Endodermal cell (in vitro differentiated cells): ENCODE measurements around the gene FGF16. TPM values are rescaled to one million over a fixed set of nuclear protein-coding genes. Genes with fewer than 3 reads are reported as not detected.

Experiments used
- DNase-seq: peaks from one replicate; pipeline ENCODE4 v3.0.0-alpha.2; 2017
- H3K27ac ChIP-seq: 2 replicates; pipeline ENCODE4 v1.5.1; 2013; ENCODE audit warnings: mild to moderate bottlenecking, low read depth, low read length, moderate library complexity
- H3K27me3 ChIP-seq: 2 replicates; pipeline ENCODE4 v1.6.1; 2013; ENCODE audit warnings: mild to moderate bottlenecking, low read length, moderate library complexity; ENCODE audit not compliant: insufficient read depth, control insufficient read depth, poor library complexity, severe bottlenecking
- H3K36me3 ChIP-seq: 2 replicates; pipeline ENCODE4 v1.7.0; 2013; ENCODE audit warnings: mild to moderate bottlenecking, low read length, moderate library complexity; ENCODE audit not compliant: control insufficient read depth, insufficient read depth
- H3K4me1 ChIP-seq: one replicate; pipeline ENCODE4 v1.7.0; 2013; ENCODE audit warnings: low read length; ENCODE audit not compliant: control insufficient read depth, insufficient read depth
- H3K4me3 ChIP-seq: 2 replicates; pipeline ENCODE4 v1.5.1; 2013; ENCODE audit warnings: mild to moderate bottlenecking, low read length, moderate library complexity
- H3K9ac ChIP-seq: 2 replicates; pipeline ENCODE4 v1.6.1; 2013; ENCODE audit warnings: mild to moderate bottlenecking, low read length, moderate library complexity; ENCODE audit not compliant: poor library complexity, severe bottlenecking; ENCODE audit errors: extremely low read depth
- H3K9me3 ChIP-seq: 2 replicates; pipeline ENCODE4 v1.6.1; 2013; ENCODE audit warnings: mild to moderate bottlenecking, low read length, moderate library complexity; ENCODE audit not compliant: control insufficient read depth
- H3K27ac Mint-ChIP-seq: 2 replicates; pipeline ENCODE4 v1.8.0; 2020; ENCODE audit warnings: mixed read lengths
- H3K27me3 Mint-ChIP-seq: 2 replicates; pipeline ENCODE4 v1.8.0; 2021; ENCODE audit warnings: mild to moderate bottlenecking, mixed read lengths; ENCODE audit not compliant: insufficient read depth
- H3K36me3 Mint-ChIP-seq: 2 replicates; pipeline ENCODE4 v1.8.0; 2020; ENCODE audit warnings: low read depth, mixed read lengths
- H3K4me1 Mint-ChIP-seq: 2 replicates; pipeline ENCODE4 v1.8.0; 2020; ENCODE audit warnings: mixed read lengths
- H3K4me3 Mint-ChIP-seq: 2 replicates; pipeline ENCODE4 v1.8.0; 2020; ENCODE audit warnings: mild to moderate bottlenecking, moderate library complexity, mixed read lengths
- H3K9me3 Mint-ChIP-seq: 2 replicates; pipeline ENCODE4 v1.8.0; 2020; ENCODE audit warnings: mild to moderate bottlenecking, mixed read lengths
- CTCF ChIP-seq: fragments of 200-600 bp; sonication (generic); conservative IDR thresholded peaks from 2 replicates; pipeline ENCODE4 v1.5.0; 2021; ENCODE audit warnings: antibody characterized with exemption, mild to moderate bottlenecking
- WGBS, 2 experiments: methylation state at CpG; one replicate each; pipeline versions ENCODE4 v1.1.5 to v1.1.7; 2013; ENCODE audit warnings: missing lambda C conversion rate in 2 of 2, mixed read lengths in 1 of 2; ENCODE audit not compliant: insufficient coverage in 1 of 2, insufficient read length in 1 of 2; 5-methylcytosine and 5-hydroxymethylcytosine counted together
- total RNA-seq, 2 donors: library from RNA; stranded (reverse); fragmentation: NEBNext Ultra II Directional in 1 of 2; extraction: Animal tissue kit (Norgen Biotek cat#: 25700) in 1 of 2; gene quantifications; 2 replicates in 1 of 2; 3 replicates in 1 of 2; pipeline ENCODE4 v1.2.1, GENCODE V29; 2021

Gene FGF16
- total RNA-seq, 2 donors from 2014 or later: 0.27 to 2.6 TPM

- no peak for TF ChIP-seq CTCF
- Mint-ChIP-seq H3K36me3 (peaks cover 2% of the 10 kb centered on the region), H3K4me3 (no peak overlapping the region), H3K4me1 (peaks cover 9% of the 10 kb centered on the region), H3K9me3 (peaks cover 52% of the 10 kb centered on the region), H3K27ac (no peak overlapping the region), H3K27me3 (peaks cover 21% of the 10 kb centered on the region)
- Histone ChIP-seq H3K4me1 (no peaks in the 10 kb centered on the region), H3K27ac (no peak overlapping the region), H3K9me3 (no peaks in the 10 kb centered on the region), H3K27me3 (peaks cover 25% of the 10 kb centered on the region), H3K36me3 (no peaks in the 10 kb centered on the region), H3K9ac (no peak overlapping the region), H3K4me3 (no peak overlapping the region)
- no peak for DNase-seq
- 95% methylated on average over 1 of the region's 1 CpG; no CpG with 5 or more reads in 1 of the 2 experiments for WGBS, 2 experiments
These were observed 3.8 kb downstream of the FGF16 start for GRCh38 chrX:77450996-77451395.

- peak; percentile 31 for TF ChIP-seq CTCF
- Mint-ChIP-seq H3K4me1 (peaks cover 9% of the 10 kb centered on the region), H3K27me3 (peaks cover 8% of the 10 kb centered on the region), H3K4me3 (no peak overlapping the region), H3K9me3 (peaks cover 48% of the 10 kb centered on the region), H3K36me3 (peaks cover 2% of the 10 kb centered on the region), H3K27ac (no peak overlapping the region)
- Histone ChIP-seq H3K9ac (no peak overlapping the region), H3K27ac (no peak overlapping the region), H3K27me3 (peaks cover 5% of the 10 kb centered on the region), H3K9me3 (no peaks in the 10 kb centered on the region), H3K36me3 (no peaks in the 10 kb centered on the region), H3K4me3 (no peak overlapping the region), H3K4me1 (no peaks in the 10 kb centered on the region)
- 81 to 100% methylated on average over 1 to 2 of the region's 2 CpGs for WGBS, 2 experiments
- DNase-seq: no peak
These were observed 6.0 kb downstream of the FGF16 start for GRCh38 chrX:77453190-77453589.

- Mint-ChIP-seq H3K27me3 (no peaks in the 10 kb centered on the region), H3K27ac (no peak overlapping the region), H3K4me3 (no peak overlapping the region), H3K36me3 (peaks cover 2% of the 10 kb centered on the region), H3K9me3 (peaks cover 41% of the 10 kb centered on the region), H3K4me1 (peaks cover 5% of the 10 kb centered on the region)
- H3K27ac ChIP-seq: no peak overlapping the region
- H3K27me3 ChIP-seq: no peaks in the 10 kb centered on the region
- no peak overlapping the region for H3K4me3 ChIP-seq
- no peaks in the 10 kb centered on the region for H3K36me3 ChIP-seq
- TF ChIP-seq CTCF: no peak
- no peak for DNase-seq
- no peaks in the 10 kb centered on the region for H3K4me1 ChIP-seq
- no peaks in the 10 kb centered on the region for H3K9me3 ChIP-seq
- no peak overlapping the region for H3K9ac ChIP-seq
- 94 to 100% methylated on average over 1 to 2 of the region's 2 CpGs for WGBS, 2 experiments
These were observed 8.2 kb downstream of the FGF16 start for GRCh38 chrX:77455437-77455836.
